Astrocyte (in vitro differentiated cells and primary cell): Measurements from ENCODE around the gene NLGN1. TPM values are rescaled to one million over a fixed set of nuclear protein-coding genes. Genes with fewer than 3 reads are reported as not detected.
A peak's percentile ranks its signal among the peaks of the same experiment; 100 is the strongest.

Experiments used
- DNase-seq: peaks from one replicate; pipeline ENCODE4 v3.0.0-alpha.2; 2010; ENCODE audit warnings: low read depth
- FAIRE-seq: peaks from 2 replicates; lab custom pipeline; 2011; peaks lifted over from hg19 to GRCh38; lab: Jason Lieb, UNC
- H2AFZ ChIP-seq: 2 replicates; pipeline ENCODE4 v1.6.0; 2012; ENCODE audit warnings: low read depth, low read length, inconsistent platforms
- H3K27ac ChIP-seq: 2 replicates; pipeline ENCODE4 v1.5.1; 2011; ENCODE audit warnings: low read depth, low read length, inconsistent platforms
- H3K27me3 ChIP-seq: 2 replicates; pipeline ENCODE4 v1.6.0; 2011; ENCODE audit warnings: low read length, inconsistent platforms; ENCODE audit not compliant: insufficient read depth
- H3K36me3 ChIP-seq: 2 replicates; pipeline ENCODE4 v1.5.1; 2011; ENCODE audit warnings: low read length, inconsistent platforms; ENCODE audit not compliant: insufficient read depth
- H3K4me1 ChIP-seq: 2 replicates; pipeline ENCODE4 v1.5.1; 2011; ENCODE audit warnings: low read length, inconsistent platforms; ENCODE audit not compliant: insufficient read depth
- H3K4me2 ChIP-seq: 2 replicates; pipeline ENCODE4 v1.6.0; 2012; ENCODE audit warnings: low read length, inconsistent platforms
- H3K4me3 ChIP-seq: 2 replicates; pipeline ENCODE4 v1.5.1; 2011; ENCODE audit warnings: low read depth, mild to moderate bottlenecking, low read length, inconsistent platforms; ENCODE audit not compliant: insufficient read depth
- H3K79me2 ChIP-seq: 2 replicates; pipeline ENCODE4 v1.6.0; 2012; ENCODE audit warnings: mild to moderate bottlenecking, low read length, inconsistent platforms; ENCODE audit not compliant: insufficient read depth
- H3K9ac ChIP-seq: 2 replicates; pipeline ENCODE4 v1.6.0; 2012; ENCODE audit warnings: mild to moderate bottlenecking, low read length, inconsistent platforms
- H3K9me3 ChIP-seq: 2 replicates; pipeline ENCODE4 v1.5.1; 2012; ENCODE audit warnings: low read depth, mild to moderate bottlenecking, low read length, inconsistent platforms; ENCODE audit not compliant: insufficient read depth
- H4K20me1 ChIP-seq: 2 replicates; pipeline ENCODE4 v1.6.0; 2012; ENCODE audit warnings: low read length, inconsistent platforms; ENCODE audit not compliant: insufficient read depth
- H3K27ac Mint-ChIP-seq: one replicate; pipeline ENCODE4 v1.8.0; 2021; ENCODE audit warnings: mild to moderate bottlenecking, mixed read lengths; ENCODE audit not compliant: unreplicated experiment
- H3K27me3 Mint-ChIP-seq: one replicate; pipeline ENCODE4 v1.8.0; 2021; ENCODE audit warnings: low read depth, mixed read lengths; ENCODE audit not compliant: unreplicated experiment
- H3K36me3 Mint-ChIP-seq: one replicate; pipeline ENCODE4 v1.8.0; 2021; ENCODE audit warnings: low read depth, mixed read lengths; ENCODE audit not compliant: unreplicated experiment
- H3K4me1 Mint-ChIP-seq: one replicate; pipeline ENCODE4 v1.8.0; 2021; ENCODE audit warnings: low read depth, mixed read lengths; ENCODE audit not compliant: unreplicated experiment
- H3K4me3 Mint-ChIP-seq: one replicate; pipeline ENCODE4 v1.8.0; 2021; ENCODE audit warnings: mild to moderate bottlenecking, moderate library complexity, mixed read lengths; ENCODE audit not compliant: unreplicated experiment
- H3K9me3 Mint-ChIP-seq: one replicate; pipeline ENCODE4 v1.8.0; 2021; ENCODE audit warnings: mild to moderate bottlenecking, mixed read lengths; ENCODE audit not compliant: unreplicated experiment
- CTCF ChIP-seq: IDR thresholded peaks from 2 replicates; pipeline ENCODE4 v1.5.1; 2011; ENCODE audit warnings: low read depth, mild to moderate bottlenecking, inconsistent platforms, low read length, moderate library complexity; ENCODE audit not compliant: insufficient read depth
- EZH2 ChIP-seq: IDR thresholded peaks from 2 replicates; pipeline ENCODE4 v1.6.1; 2012; ENCODE audit warnings: mild to moderate bottlenecking, low read length, inconsistent platforms; ENCODE audit not compliant: insufficient read depth
- total RNA-seq: library from RNA; stranded (reverse); gene quantifications from 2 replicates; pipeline ENCODE4 v1.2.1, GENCODE V29; 2021

Gene NLGN1
- total RNA-seq, 1 donor from 2014 or later = 1.2 TPM

- TF ChIP-seq EZH2 (no peak), CTCF (no peak)
- no peaks in the 10 kb centered on the region for H3K27me3 ChIP-seq
- H3K4me1 ChIP-seq = peaks cover 10% of the 10 kb centered on the region
- H3K36me3 ChIP-seq = no peaks in the 10 kb centered on the region
- Mint-ChIP-seq H3K36me3 (no peaks in the 10 kb centered on the region), H3K27ac (no peak overlapping the region), H3K9me3 (no peaks in the 10 kb centered on the region), H3K4me3 (no peak overlapping the region), H3K4me1 (peaks cover 3% of the 10 kb centered on the region), H3K27me3 (no peaks in the 10 kb centered on the region)
- H3K9me3 ChIP-seq = no peaks in the 10 kb centered on the region
- peak; percentile 51 for DNase-seq
- H3K4me2 ChIP-seq = peak overlapping the region; percentile 23
- FAIRE-seq = no peak
- no peaks in the 10 kb centered on the region for H4K20me1 ChIP-seq
- H3K79me2 ChIP-seq = no peaks in the 10 kb centered on the region
- no peak overlapping the region for H3K4me3 ChIP-seq
- H3K27ac ChIP-seq = no peak overlapping the region
- no peak overlapping the region for H2AFZ ChIP-seq
- no peak overlapping the region for H3K9ac ChIP-seq
These were observed 492.1 kb downstream of the NLGN1 start for GRCh38 chr3:173889596-173889995.

DNA sequence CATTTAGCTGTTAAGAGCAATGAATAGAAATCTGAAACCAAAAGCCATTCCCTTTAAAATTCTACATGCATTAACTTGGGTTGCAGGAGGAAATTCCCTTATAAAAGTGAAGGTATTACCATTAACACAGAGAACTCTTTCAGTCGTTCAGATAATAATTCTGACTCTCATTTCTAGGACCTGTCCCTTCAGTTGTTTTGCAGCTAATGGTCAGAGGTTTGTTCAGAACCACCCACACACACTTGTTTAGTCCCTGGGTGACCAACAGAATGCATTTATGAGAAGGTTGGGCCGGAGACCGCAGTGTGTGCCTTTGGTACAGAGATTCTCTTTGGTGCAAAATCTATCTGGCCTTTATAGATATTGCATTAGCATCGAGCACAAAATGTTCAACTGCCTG, 492.5 kb downstream of the NLGN1 start:
- TF ChIP-seq EZH2 = no peak
- TF ChIP-seq CTCF = no peak
- DNase-seq (no peak), FAIRE-seq (no peak)
- Histone ChIP-seq H3K4me1 (peaks cover 10% of the 10 kb centered on the region), H4K20me1 (no peaks in the 10 kb centered on the region), H3K36me3 (no peaks in the 10 kb centered on the region), H3K9ac (no peak overlapping the region), H3K27ac (no peak overlapping the region), H3K27me3 (no peaks in the 10 kb centered on the region), H3K79me2 (no peaks in the 10 kb centered on the region), H3K9me3 (no peaks in the 10 kb centered on the region), H2AFZ (no peak overlapping the region), H3K4me2 (peak overlapping the region; percentile 23), H3K4me3 (no peak overlapping the region)
- Mint-ChIP-seq H3K9me3 (no peaks in the 10 kb centered on the region), H3K4me3 (no peak overlapping the region), H3K4me1 (peaks cover 3% of the 10 kb centered on the region), H3K27me3 (no peaks in the 10 kb centered on the region), H3K36me3 (no peaks in the 10 kb centered on the region), H3K27ac (no peak overlapping the region)

- TF ChIP-seq CTCF (no peak), EZH2 (no peak)
- no peaks in the 10 kb centered on the region for H3K36me3 Mint-ChIP-seq
- Histone ChIP-seq H3K9me3 (no peaks in the 10 kb centered on the region), H3K27ac (no peak overlapping the region), H4K20me1 (no peaks in the 10 kb centered on the region), H3K36me3 (no peaks in the 10 kb centered on the region), H3K27me3 (no peaks in the 10 kb centered on the region), H3K4me2 (no peak overlapping the region), H3K9ac (no peak overlapping the region), H3K4me1 (peaks cover 10% of the 10 kb centered on the region), H2AFZ (no peak overlapping the region), H3K79me2 (no peaks in the 10 kb centered on the region), H3K4me3 (no peak overlapping the region)
- no peak overlapping the region for H3K27ac Mint-ChIP-seq
- H3K27me3 Mint-ChIP-seq = no peaks in the 10 kb centered on the region
- no peak for DNase-seq
- no peak overlapping the region for H3K4me3 Mint-ChIP-seq
- FAIRE-seq = no peak
- no peaks in the 10 kb centered on the region for H3K9me3 Mint-ChIP-seq
- H3K4me1 Mint-ChIP-seq = peaks cover 3% of the 10 kb centered on the region
These were observed 493.9 kb downstream of the NLGN1 start for GRCh38 chr3:173891272-173892100.
